Ishikawa (cell line): ENCODE results near the gene PNPLA7.

ENCODE experiments used
- CEBPB ChIP-seq: IDR thresholded peaks from 2 replicates; pipeline ENCODE4 v1.6.1; 2012
- CREB1 ChIP-seq: IDR thresholded peaks from 2 replicates; pipeline ENCODE4 v1.6.1; 2012; ENCODE audit warnings: low read depth
- EGR1 ChIP-seq: IDR thresholded peaks from 2 replicates; pipeline ENCODE4 v1.6.1; 2012
- EP300 ChIP-seq: IDR thresholded peaks from 2 replicates; pipeline ENCODE4 v1.6.1; 2012; ENCODE audit warnings: borderline replicate concordance
- FOXM1 ChIP-seq: IDR thresholded peaks from 2 replicates; pipeline ENCODE4 v1.6.1; 2012; ENCODE audit warnings: low read depth, borderline replicate concordance
- MAX ChIP-seq: IDR thresholded peaks from 2 replicates; pipeline ENCODE4 v1.6.1; 2012
- NFIC ChIP-seq: IDR thresholded peaks from 2 replicates; pipeline ENCODE4 v1.6.1; 2012
- RAD21 ChIP-seq: IDR thresholded peaks from 2 replicates; pipeline ENCODE4 v1.6.1; 2012; ENCODE audit warnings: low read depth
- REST ChIP-seq: IDR thresholded peaks from 2 replicates; pipeline ENCODE4 v1.6.1; 2012; ENCODE audit warnings: low read depth, mild to moderate bottlenecking
- TAF1 ChIP-seq: IDR thresholded peaks from 2 replicates; pipeline ENCODE4 v1.6.1; 2012; ENCODE audit warnings: low read depth, mild to moderate bottlenecking
- TCF12 ChIP-seq: IDR thresholded peaks from 2 replicates; pipeline ENCODE4 v1.6.1; 2012; ENCODE audit warnings: low read depth
- TEAD4 ChIP-seq: IDR thresholded peaks from 2 replicates; pipeline ENCODE4 v1.6.1; 2012
- USF1 ChIP-seq: IDR thresholded peaks from 2 replicates; pipeline ENCODE4 v1.6.1; 2012
- YY1 ChIP-seq: IDR thresholded peaks from 2 replicates; pipeline ENCODE4 v1.6.1; 2012; ENCODE audit warnings: low read depth
- ZBTB7A ChIP-seq: IDR thresholded peaks from 2 replicates; pipeline ENCODE4 v1.6.1; 2012; ENCODE audit warnings: low read depth

The PNPLA7 gene

DNA sequence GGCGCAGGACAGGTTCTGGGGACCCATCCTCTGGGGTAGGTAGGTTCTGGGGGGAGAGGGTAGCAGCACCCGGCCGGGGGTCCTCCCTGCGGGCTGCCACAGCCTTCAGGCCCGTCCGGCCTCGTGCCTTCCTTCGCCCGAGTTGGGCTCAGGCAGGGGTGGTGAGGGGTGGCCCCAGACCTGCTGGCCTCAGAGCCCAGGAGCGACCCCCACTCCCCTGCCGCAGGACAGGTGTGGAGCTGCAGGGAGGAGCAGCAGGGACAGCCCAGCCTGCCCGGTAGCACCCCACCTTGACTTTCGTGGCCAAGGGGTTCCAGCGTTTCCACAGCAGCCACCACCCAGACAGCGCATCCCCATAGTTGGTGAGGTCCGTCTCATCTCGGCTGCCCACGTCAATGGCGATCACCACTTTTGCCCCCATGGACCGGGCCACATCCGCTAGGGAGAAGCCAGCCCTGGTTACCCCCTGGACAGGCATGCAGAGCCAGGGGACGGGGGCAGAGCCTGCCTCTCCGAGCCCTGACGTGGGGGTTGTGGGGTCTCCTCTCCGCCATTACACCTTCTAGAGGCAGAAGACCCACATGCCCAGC is 87.7 kb downstream of the PNPLA7 start:
- no peak for TF ChIP-seq TCF12
- TF ChIP-seq USF1, result no peak
- no peak for TF ChIP-seq NFIC
- TF ChIP-seq FOXM1, result no peak
- no peak for TF ChIP-seq YY1
- TF ChIP-seq EP300, result no peak
- no peak for TF ChIP-seq EGR1
- TF ChIP-seq ZBTB7A, result no peak
- no peak for TF ChIP-seq CREB1
- TF ChIP-seq REST, result no peak
- TF ChIP-seq RAD21, result no peak
- no peak for TF ChIP-seq MAX
- TF ChIP-seq TAF1, result no peak
- no peak for TF ChIP-seq TEAD4
- TF ChIP-seq CEBPB, result no peak

DNA sequence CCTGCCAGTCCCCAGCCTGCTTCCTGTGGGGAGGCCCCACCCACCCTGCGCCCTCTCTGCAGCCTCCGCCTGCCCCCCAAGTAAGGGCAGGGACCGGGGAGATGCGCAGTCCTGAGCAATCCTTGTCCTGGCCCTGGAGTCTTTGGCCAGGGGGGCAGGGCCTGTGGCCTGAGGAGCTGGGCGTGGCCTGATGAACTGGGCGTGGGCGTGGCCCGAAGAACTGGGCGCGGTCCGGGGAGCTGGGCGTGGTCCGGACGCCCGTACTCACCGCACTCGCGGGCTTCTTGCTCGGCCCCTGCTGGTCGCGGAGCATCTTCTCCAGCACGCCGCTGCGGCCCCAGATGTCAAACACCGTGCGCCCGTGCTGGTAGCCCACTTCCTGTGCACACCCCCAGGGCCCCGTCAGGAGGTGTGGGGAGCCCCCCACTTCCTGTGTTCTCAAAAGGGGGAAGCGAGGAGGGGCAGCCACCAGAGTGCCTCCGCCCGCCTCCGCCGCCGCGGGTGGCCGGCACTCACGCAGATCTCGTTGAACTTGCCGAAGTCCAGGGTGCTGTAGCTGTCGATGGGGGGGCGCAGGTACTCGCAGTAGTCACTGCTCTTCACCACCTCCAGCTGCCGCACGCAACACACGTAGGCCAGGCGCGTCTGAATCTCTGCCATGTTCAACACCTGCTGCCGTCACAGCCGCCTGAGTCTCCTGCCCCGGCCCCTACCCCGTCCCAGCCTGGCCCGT is 88.4 kb downstream of the PNPLA7 start:
- TF ChIP-seq TEAD4 (no peak), EP300 (no peak), EGR1 (0 out of 2 replicates have a peak, but pooled peaks have one; percentile 39), RAD21 (no peak)

- no peak for TF ChIP-seq MAX
- no peak for TF ChIP-seq NFIC
- TF ChIP-seq ZBTB7A, result no peak
Measured at GRCh38 chr9:137461316-137461662, 88.9 kb downstream of the PNPLA7 start.

- TF ChIP-seq MAX (no peak), TEAD4 (no peak), USF1 (no peak), ZBTB7A (no peak), CREB1 (no peak), TAF1 (no peak), TCF12 (no peak), CEBPB (no peak), FOXM1 (no peak), YY1 (no peak)
Measured at GRCh38 chr9:137460363-137461315, 89.6 kb downstream of the PNPLA7 start.

GRCh38 chr9:137459601-137460362 is 90.4 kb downstream of the PNPLA7 start:
- TF ChIP-seq RAD21 (no peak), TAF1 (no peak), FOXM1 (no peak), USF1 (no peak), YY1 (no peak), EP300 (no peak), TCF12 (no peak), CREB1 (no peak), NFIC (no peak), REST (no peak), CEBPB (no peak), EGR1 (no peak), TEAD4 (no peak), ZBTB7A (no peak), MAX (no peak)
